HEK293 (cell line): ENCODE measurements around the gene PDE10A.

Experiments
- CTCF ChIA-PET: fragments of 350-600 bp; formaldehyde crosslinking; extraction: SDS; loops from one replicate; lab custom pipeline; 2021; ENCODE audit warnings: antibody characterized with exemption; lab: Yijun Ruan, JAX
- POLR2A ChIA-PET: fragments of 300-600 bp; formaldehyde crosslinking; extraction: SDS; loops from one replicate; lab custom pipeline; 2020; ENCODE audit warnings: antibody characterized with exemption, inconsistent platforms; lab: Yijun Ruan, JAX
- H3K27ac ChIP-seq: fragments of 200-500 bp; sonication (Bioruptor generic); 2 replicates; pipeline ENCODE4 v1.5.1; 2014; ENCODE audit warnings: low read depth, low read length, control low read depth, inconsistent platforms; ENCODE audit errors: extremely low read depth
- H3K36me3 ChIP-seq, 2 experiments: fragments of 200-500 bp in 1 of 2; sonication (Bioruptor generic) in 1 of 2; 1 replicate in 1 of 2; 2 replicates in 1 of 2; pipeline ENCODE4 v1.5.1; 2014 to 2017; ENCODE audit warnings: inconsistent platforms in 2 of 2, low read length in 2 of 2; ENCODE audit not compliant: control insufficient read depth in 2 of 2, insufficient read depth in 1 of 2
- H3K4me1 ChIP-seq: fragments of 200-500 bp; sonication (Bioruptor generic); 2 replicates; pipeline ENCODE4 v1.5.1; 2014; ENCODE audit warnings: mild to moderate bottlenecking, low read length, inconsistent platforms; ENCODE audit not compliant: control insufficient read depth, insufficient read depth
- H3K4me3 ChIP-seq: 2 replicates; pipeline ENCODE4 v1.5.1; 2011; ENCODE audit warnings: low read depth, mild to moderate bottlenecking, control low read depth, low read length, moderate library complexity
- H3K9me3 ChIP-seq: fragments of 200-500 bp; sonication (Bioruptor generic); 2 replicates; pipeline ENCODE4 v1.5.1; 2014; ENCODE audit warnings: low read depth, low read length, inconsistent platforms; ENCODE audit not compliant: control insufficient read depth, insufficient read depth
- ATF2 ChIP-seq: fragments of 450-650 bp; formaldehyde crosslinking; IDR thresholded peaks from 2 replicates; pipeline ENCODE4 v1.5.1; 2016; ENCODE audit warnings: missing biosample characterization, missing genetic modification characterization, low read depth
- BCL11B ChIP-seq: fragments of 450-650 bp; formaldehyde crosslinking; IDR thresholded peaks from 2 replicates; pipeline ENCODE4 v1.5.1; 2016; ENCODE audit warnings: low read depth, missing biosample characterization, missing genetic modification characterization
- HIC1 ChIP-seq: fragments of 450-650 bp; formaldehyde crosslinking; IDR thresholded peaks from 2 replicates; pipeline ENCODE4 v1.5.1; 2016; ENCODE audit warnings: missing biosample characterization, missing genetic modification characterization
- SETDB1 ChIP-seq: IDR thresholded peaks from one replicate; pipeline ENCODE4 v1.6.1; 2017; ENCODE audit warnings: mild to moderate bottlenecking, low read length, moderate library complexity, mixed read lengths; ENCODE audit not compliant: insufficient read length
- ZBTB26 ChIP-seq: fragments of 450-650 bp; formaldehyde crosslinking; optimal IDR thresholded peaks from 2 replicates; pipeline ENCODE3; 2016; ENCODE audit warnings: missing biosample characterization, mild to moderate bottlenecking, missing genetic modification characterization
- ZBTB44 ChIP-seq: fragments of 450-650 bp; IDR thresholded peaks from 2 replicates; pipeline ENCODE4 v1.5.1; 2018; ENCODE audit warnings: missing biosample characterization, mild to moderate bottlenecking, missing genetic modification characterization
- ZNF140 ChIP-seq: fragments of 450-650 bp; formaldehyde crosslinking; IDR thresholded peaks from 2 replicates; pipeline ENCODE4 v1.5.1; 2016; ENCODE audit warnings: missing biosample characterization, missing genetic modification characterization
- ZNF148 ChIP-seq: fragments of 450-650 bp; formaldehyde crosslinking; IDR thresholded peaks from 2 replicates; pipeline ENCODE4 v1.5.0; 2017; ENCODE audit warnings: missing biosample characterization, missing genetic modification characterization, borderline replicate concordance
- ZNF184 ChIP-seq: fragments of 450-650 bp; IDR thresholded peaks from 2 replicates; pipeline ENCODE4 v1.5.1; 2018; ENCODE audit warnings: missing biosample characterization, mild to moderate bottlenecking, missing genetic modification characterization
- ZNF391 ChIP-seq: fragments of 450-650 bp; formaldehyde crosslinking; IDR thresholded peaks from 2 replicates; pipeline ENCODE4 v1.5.1; 2016; ENCODE audit warnings: low read depth, missing biosample characterization, missing genetic modification characterization, borderline replicate concordance
- ZNF830 ChIP-seq: fragments of 450-650 bp; IDR thresholded peaks from 2 replicates; pipeline ENCODE4 v1.5.0; 2018; ENCODE audit warnings: missing biosample characterization, missing genetic modification characterization, low read depth, mild to moderate bottlenecking, moderate library complexity
- ZSCAN4 ChIP-seq: fragments of 450-650 bp; formaldehyde crosslinking; IDR thresholded peaks from 2 replicates; pipeline ENCODE4 v1.5.1; 2017; ENCODE audit warnings: missing biosample characterization, missing genetic modification characterization

PDE10A gene

GRCh38 chr6:165426892-165427291, 236.1 kb downstream of the PDE10A start:
- peaks cover 3 to 9% of the 10 kb centered on the region in 2 experiments; a peak in 2 of 3 replicates for H3K36me3 ChIP-seq
- POLR2A ChIA-PET: no interaction called here
- no peaks in the 10 kb centered on the region for H3K4me1 ChIP-seq
- H3K4me3 ChIP-seq: no peak overlapping the region
- no peaks in the 10 kb centered on the region for H3K9me3 ChIP-seq
- TF ChIP-seq HIC1 (tag by site-specific recombination) (no peak), BCL11B (tag by site-specific recombination) (no peak), ZBTB44 (tag by site-specific recombination) (no peak), SETDB1 (peak; percentile 54), ZNF184 (peak; percentile 82; the same call in 1 of the 2 replicates), ZBTB26 (tag by site-specific recombination) (no peak), ZNF140 (peak; percentile 55; the same call in 1 of the 2 replicates)
- TF ChIP-seq, all 188 proteins: peak for 3
- no peak overlapping the region for H3K27ac ChIP-seq
- CTCF ChIA-PET: interaction anchor here (0.6 to 1.8 kb wide), 4 partner anchors 13 to 887 kb away, joined by 3 to 10 read pairs (median 4); no protein-coding TSS in a partner anchor

- POLR2A ChIA-PET: no interaction called here
- TF ChIP-seq ZNF391 (no peak), ZSCAN4 (tag by site-specific recombination) (peak; percentile 80), ATF2 (tag by site-specific recombination) (no peak), ZNF830 (tag by site-specific recombination) (no peak), ZNF148 (tag by site-specific recombination) (no peak)
- TF ChIP-seq, all 188 proteins: peak for 1
- H3K36me3 ChIP-seq: peaks cover 0 to 12% of the 10 kb centered on the region in 2 experiments; a peak in 1 of 3 replicates
- CTCF ChIA-PET: no interaction called here
- no peaks in the 10 kb centered on the region for H3K9me3 ChIP-seq
- H3K4me3 ChIP-seq: no peak overlapping the region
- H3K4me1 ChIP-seq: peaks cover 3% of the 10 kb centered on the region; the same call in 1 of the 2 replicates
- H3K27ac ChIP-seq: no peak overlapping the region
These were observed 240.8 kb downstream of the PDE10A start for GRCh38 chr6:165422192-165422591.
